Right cardiac atrium (tissue), 5 donors: ENCODE data around the gene CMKLR1. TPM values are rescaled to one million over a fixed set of nuclear protein-coding genes. Genes with fewer than 3 reads are reported as not detected.

Experiments
- ATAC-seq, 2 donors: fragments of 200-7000 bp; cut with Tn5 transposase; one replicate each; pipeline versions ENCODE4 v1.8.0 to v1.9.1; 2020; ENCODE audit warnings: moderate library complexity in 2 of 2, mild to moderate bottlenecking in 1 of 2
- DNase-seq, 3 donors: peaks; one replicate each; pipeline ENCODE4 v3.0.0-alpha.2; 2020
- H3K27ac ChIP-seq: one replicate; pipeline ENCODE4 v1.5.1; 2013; ENCODE audit warnings: mild to moderate bottlenecking, low read length, control low read depth, moderate library complexity
- H3K27me3 ChIP-seq: one replicate; pipeline ENCODE4 v1.6.1; 2013; ENCODE audit not compliant: control insufficient read depth, insufficient read depth
- H3K4me1 ChIP-seq: one replicate; pipeline ENCODE4 v1.6.1; 2013; ENCODE audit warnings: low read length; ENCODE audit not compliant: control insufficient read depth, insufficient read depth
- H3K4me3 ChIP-seq: one replicate; pipeline ENCODE4 v1.5.1; 2013; ENCODE audit warnings: low read length, control low read depth
- H3K9me3 ChIP-seq: one replicate; pipeline ENCODE4 v1.6.1; 2013; ENCODE audit warnings: low read length; ENCODE audit not compliant: control insufficient read depth
- WGBS: extraction: QIAGEN DNeasy Blood & Tissue Kit; methylation state at CpG from one replicate; pipeline ENCODE4 v1.1.7; 2013; 5-methylcytosine and 5-hydroxymethylcytosine counted together
- intact Hi-C, 4 donors: fragments of 100-400 bp; cut with DNase I; formaldehyde crosslinking; loops; one replicate each; pipeline versions ENCODE4 v1.11.0 to v1.14.0; 2022 to 2023
- polyA plus RNA-seq: library from polyadenylated mRNA; stranded (reverse); fragments of 200-250 nt; gene quantifications from one replicate; pipeline ENCODE4 v1.2.3, GENCODE V29; 2013
- total RNA-seq, 4 donors: library from RNA; stranded (reverse); fragmentation: NEBNext Ultra II Directional; extraction: Animal tissue kit (Norgen Biotek cat#: 25700); gene quantifications; one replicate each; pipeline ENCODE4 v1.2.1, GENCODE V29; 2021
- donor health status: healthy with polysubstance abuse.
- donor health status: DM: no; HTN: yes; CAD: no.
- donor health status: DM: no; HTN: no; CAD: no.
- donor health status: DM: no; HTN: yes; CAD: no; lungs with severe emphysema.
- donor health status: DM: yes; HTN: yes; CAD: no.

Gene CMKLR1
- total and polyA plus RNA-seq, 5 donors, result 1.6 to 17.9 (median 7.8) TPM

DNA sequence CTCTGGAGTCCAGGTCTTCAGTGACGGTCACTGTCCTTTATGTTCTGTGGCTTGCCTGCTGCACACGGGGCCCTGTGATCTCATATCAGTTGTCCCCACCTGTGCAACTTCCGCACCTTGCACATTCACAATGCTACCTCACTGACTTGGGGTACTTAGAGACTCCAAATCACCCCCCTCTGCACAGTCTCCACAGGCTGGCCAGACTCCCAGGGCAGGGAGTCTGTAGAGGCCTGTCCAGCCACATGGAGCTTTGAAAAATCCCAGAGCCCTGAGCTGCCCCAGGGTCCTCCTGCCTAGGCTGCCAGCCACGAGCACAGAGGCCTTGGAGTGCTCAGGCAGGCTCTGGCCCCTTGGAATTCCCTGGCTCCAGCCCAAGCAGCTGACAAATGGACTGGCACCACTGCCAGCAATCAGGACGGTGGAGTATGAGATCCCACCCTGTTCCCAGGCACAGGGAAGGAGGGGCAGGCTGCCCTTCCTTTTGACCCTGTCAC is 26.4 kb downstream of the CMKLR1 start:
- Histone ChIP-seq H3K27me3 (no peaks in the 10 kb centered on the region), H3K4me3 (no peak overlapping the region), H3K9me3 (no peaks in the 10 kb centered on the region), H3K27ac (peak overlapping the region; percentile 45), H3K4me1 (peaks cover 15% of the 10 kb centered on the region)
- DNase-seq, result peak; percentile 78 to 87 (median 86)
- peak; percentile 81 for ATAC-seq
- WGBS, result 44% methylated on average over 5 of the region's 5 CpGs
- intact Hi-C loops, result no loop called here

DNA sequence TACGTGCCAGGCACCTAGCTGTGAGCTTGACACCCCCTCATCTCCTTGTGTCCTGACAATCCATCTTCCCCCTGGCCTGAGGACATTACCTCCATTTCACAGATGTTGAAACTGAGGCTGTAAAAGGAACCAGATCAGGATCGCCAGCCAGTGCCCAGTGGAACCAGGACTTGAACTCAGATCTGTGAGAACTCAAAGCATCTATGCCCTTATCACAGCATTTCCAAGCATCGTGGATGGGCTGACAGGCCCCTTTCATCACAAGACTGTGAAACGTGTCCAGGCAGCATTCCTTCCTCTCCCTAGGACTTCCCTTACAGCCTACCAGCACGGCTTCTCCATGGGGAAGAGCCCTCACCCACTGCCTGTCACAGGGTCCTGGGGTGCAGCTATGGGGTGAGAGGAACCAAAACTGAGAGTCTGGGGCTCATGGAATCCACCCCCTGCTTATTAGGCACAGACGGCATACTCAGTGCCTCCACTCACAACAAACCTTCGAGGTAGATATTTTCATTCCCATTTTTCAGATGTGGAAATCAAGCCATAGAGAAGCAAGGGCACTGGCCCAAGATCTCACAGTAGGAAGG is 26.9 kb downstream of the CMKLR1 start:
- ATAC-seq, result no peak
- H3K9me3 ChIP-seq, result no peaks in the 10 kb centered on the region
- no peak for DNase-seq
- no peak overlapping the region for H3K4me3 ChIP-seq
- intact Hi-C loops, result no loop called here
- H3K4me1 ChIP-seq, result peaks cover 15% of the 10 kb centered on the region
- 69% methylated on average over 7 of the region's 7 CpGs for WGBS
- H3K27ac ChIP-seq, result no peak overlapping the region
- H3K27me3 ChIP-seq, result no peaks in the 10 kb centered on the region

DNA sequence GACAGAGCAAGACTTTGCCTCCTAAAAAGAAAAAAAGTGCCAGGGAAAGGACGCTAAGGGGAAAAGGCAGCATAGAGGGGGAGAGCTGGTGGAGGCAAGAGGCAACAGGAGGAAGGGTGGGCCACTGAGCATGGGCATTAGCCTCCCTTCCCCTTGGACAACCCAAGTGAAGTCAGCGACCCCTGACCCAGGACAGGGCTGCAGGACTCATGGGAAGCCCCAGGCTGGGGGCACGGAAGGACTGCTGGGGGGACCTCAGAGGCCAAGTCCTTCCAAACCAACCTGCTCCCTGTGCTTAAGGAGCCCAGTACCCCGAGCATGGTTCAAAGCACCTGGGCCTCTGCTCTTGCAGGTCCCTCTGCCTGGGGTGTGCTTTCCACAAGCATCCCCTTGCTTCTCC is 27.5 kb downstream of the CMKLR1 start:
- Histone ChIP-seq H3K9me3 (no peaks in the 10 kb centered on the region), H3K4me3 (no peak overlapping the region), H3K27me3 (no peaks in the 10 kb centered on the region), H3K4me1 (peaks cover 19% of the 10 kb centered on the region), H3K27ac (no peak overlapping the region)
- DNase-seq, result no peak
- 90% methylated on average over 4 of the region's 4 CpGs for WGBS
- no peak for ATAC-seq
- intact Hi-C loops, result no loop called here

DNA sequence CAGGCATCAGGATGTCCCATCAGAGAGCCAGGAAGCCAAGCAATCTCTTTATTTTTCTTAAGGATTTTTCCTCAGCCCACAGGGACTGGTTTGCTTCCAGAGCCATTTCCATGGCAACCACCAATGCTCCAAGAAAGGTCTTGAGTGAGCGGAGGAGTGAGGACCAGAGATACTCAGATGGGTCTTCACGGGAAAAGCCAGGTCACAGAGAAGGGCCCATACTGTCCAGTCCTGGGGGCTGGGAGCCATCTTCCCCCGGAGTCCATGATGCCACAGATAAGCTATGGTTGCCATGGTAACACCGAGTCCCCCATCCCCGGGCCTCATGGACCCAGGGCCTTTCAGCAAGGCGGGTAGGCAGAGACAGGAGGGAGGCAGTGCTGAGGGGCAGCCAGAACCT is 28.6 kb downstream of the CMKLR1 start:
- H3K9me3 ChIP-seq, result no peaks in the 10 kb centered on the region
- no peak overlapping the region for H3K4me3 ChIP-seq
- WGBS, result 44% methylated on average over 6 of the region's 6 CpGs
- H3K27ac ChIP-seq, result no peak overlapping the region
- H3K4me1 ChIP-seq, result peaks cover 23% of the 10 kb centered on the region
- no peak for DNase-seq
- H3K27me3 ChIP-seq, result no peaks in the 10 kb centered on the region
- intact Hi-C loops, result no loop called here
- no peak for ATAC-seq

DNA sequence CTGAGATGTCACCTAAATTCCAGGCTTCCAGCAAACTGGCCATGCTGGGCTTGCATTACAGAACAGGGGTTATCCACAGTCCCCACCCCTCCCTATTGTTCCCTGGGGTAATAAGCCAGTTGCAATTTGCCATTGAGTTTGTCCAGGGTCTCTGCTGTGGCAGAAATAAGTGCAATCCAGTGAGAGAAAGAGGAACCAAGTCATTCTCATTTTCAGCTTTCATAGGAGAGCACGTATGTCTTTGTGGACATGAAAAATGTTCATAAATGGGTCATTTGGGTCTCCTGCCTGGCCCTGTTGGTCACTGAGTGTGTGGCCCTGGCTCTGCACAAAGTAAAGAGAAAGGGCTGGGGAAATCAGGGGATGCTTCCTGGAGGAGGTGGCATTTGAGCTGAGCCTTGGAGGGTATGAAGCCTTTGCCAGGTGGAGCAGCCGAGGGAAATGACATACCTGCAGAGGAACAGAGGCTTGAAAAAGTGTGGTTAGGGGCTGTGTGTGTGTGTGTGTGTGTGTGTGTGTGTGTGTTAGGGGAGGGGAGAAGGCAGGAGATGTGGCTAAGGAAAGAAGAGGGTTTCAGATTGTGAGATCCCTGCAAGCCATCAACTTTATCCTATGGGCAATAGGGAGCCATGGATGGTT is 29.3 kb downstream of the CMKLR1 start:
- Histone ChIP-seq H3K4me3 (no peak overlapping the region), H3K9me3 (no peaks in the 10 kb centered on the region), H3K27me3 (no peaks in the 10 kb centered on the region), H3K27ac (no peak overlapping the region), H3K4me1 (peaks cover 29% of the 10 kb centered on the region)
- intact Hi-C loops, result no loop called here
- no peak for ATAC-seq
- no peak for DNase-seq
- 79% methylated on average over 2 of the region's 2 CpGs for WGBS

DNA sequence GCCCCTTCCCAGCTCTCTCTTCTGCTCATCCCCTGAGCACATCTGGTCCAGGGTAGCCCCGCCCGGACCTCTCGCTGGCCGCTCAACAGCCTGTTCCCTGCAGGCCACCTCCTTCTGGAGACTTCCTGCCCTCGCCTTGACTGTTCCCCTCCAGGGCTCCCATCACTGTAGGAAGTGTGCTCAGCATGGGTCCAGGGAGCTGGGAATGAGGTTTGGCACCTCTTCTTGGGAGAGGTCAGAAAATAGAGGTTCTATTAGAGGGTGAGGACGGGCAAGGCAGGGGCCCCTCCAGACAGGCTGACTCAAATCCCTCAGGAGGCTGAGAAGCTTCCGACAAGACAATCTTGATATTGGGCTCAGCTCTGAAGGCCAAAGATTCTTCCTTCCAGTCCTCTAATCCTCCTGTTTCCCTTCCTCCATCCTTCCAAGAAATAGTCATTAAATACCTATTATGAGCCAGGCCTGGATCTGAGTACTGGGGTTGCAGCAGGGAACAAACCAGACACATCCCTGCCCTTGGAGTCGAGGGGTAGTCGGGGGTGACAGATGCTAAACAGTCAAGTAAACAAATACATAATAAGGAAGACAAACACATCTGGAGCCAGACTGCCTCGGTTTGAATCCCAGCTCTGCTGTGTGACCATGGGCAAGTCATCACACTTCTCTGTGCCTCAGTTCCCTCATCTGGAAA is 30.6 kb downstream of the CMKLR1 start:
- H3K27me3 ChIP-seq, result no peaks in the 10 kb centered on the region
- DNase-seq, result no peak
- no peak overlapping the region for H3K27ac ChIP-seq
- H3K4me3 ChIP-seq, result no peak overlapping the region
- peaks cover 39% of the 10 kb centered on the region for H3K4me1 ChIP-seq
- 63% methylated on average over 10 of the region's 10 CpGs for WGBS
- no peaks in the 10 kb centered on the region for H3K9me3 ChIP-seq
- ATAC-seq, result no peak
- intact Hi-C loops, result no loop called here

DNA sequence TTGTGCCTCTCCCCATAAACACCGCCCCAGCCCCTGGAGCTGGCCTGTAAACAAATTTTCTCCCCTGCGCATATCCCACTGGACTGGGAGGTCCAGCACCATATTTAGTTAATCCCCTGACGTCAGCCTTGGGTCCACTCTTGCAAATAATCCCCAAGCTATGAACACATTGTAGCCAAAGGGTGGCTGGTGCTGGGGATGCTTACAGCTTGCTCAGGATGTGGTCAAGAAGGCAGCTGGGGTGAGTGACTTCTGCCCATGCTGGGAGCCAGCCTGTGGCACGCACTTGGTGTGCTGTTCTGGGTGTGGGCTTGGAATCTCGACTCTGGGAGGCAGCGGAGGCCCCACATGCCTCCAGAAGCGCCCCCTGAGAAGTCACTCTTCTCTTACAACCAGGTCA is 32.1 kb downstream of the CMKLR1 start:
- Histone ChIP-seq H3K4me3 (no peak overlapping the region), H3K27ac (no peak overlapping the region), H3K27me3 (no peaks in the 10 kb centered on the region), H3K4me1 (peaks cover 32% of the 10 kb centered on the region), H3K9me3 (no peaks in the 10 kb centered on the region)
- WGBS, result 87% methylated on average over 7 of the region's 7 CpGs
- ATAC-seq (no peak), DNase-seq (no peak)
- intact Hi-C loops, result no loop called here

DNA sequence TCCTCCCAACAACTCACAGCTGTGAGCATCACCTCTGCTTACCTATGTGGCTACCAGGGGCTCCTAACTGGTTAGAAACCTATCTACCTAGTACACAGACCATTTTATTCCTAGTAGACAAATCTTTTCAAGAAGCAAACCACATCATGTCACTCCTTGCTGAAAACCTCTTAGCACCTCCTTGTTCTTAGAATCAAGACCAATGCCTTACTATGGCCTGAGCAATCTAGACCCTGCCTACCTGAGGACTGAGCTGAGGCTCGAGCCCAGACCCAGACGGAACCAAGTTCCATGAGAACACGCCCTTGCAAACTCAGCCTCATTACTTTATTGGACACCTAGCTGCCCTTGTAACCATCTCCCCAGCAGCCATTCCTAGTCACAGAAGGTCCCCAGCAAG is 32.6 kb downstream of the CMKLR1 start:
- WGBS, result 95% methylated on average over 3 of the region's 3 CpGs
- Histone ChIP-seq H3K4me1 (peaks cover 32% of the 10 kb centered on the region), H3K27me3 (no peaks in the 10 kb centered on the region), H3K27ac (peak overlapping the region; percentile 85), H3K4me3 (no peak overlapping the region), H3K9me3 (no peaks in the 10 kb centered on the region)
- intact Hi-C loops, result no loop called here
- DNase-seq, result no peak
- no peak for ATAC-seq

DNA sequence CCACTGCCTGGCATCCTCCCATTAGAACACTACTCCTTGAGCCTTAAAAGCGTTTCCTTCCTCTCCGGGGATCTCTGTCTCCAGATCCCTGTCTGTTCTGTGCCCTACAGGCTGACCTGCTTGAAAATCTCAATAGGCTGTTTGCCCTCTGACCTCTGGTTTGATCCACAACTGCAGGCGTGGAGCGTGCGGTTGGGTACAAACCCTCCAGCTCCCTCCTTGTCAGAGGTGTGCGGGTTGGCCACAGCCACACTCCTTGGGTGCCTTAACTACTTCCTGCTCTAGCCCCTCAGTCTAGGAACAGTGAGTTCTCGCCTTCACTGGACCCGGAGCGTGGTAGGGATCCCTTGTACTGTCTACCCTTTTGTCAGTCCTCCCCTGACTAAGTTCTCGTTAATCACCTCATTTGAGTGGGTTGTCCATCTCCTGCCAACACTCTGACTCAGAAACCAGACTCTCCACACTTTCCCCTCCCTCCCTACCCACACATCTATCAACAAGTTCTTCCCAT is 33.1 kb downstream of the CMKLR1 start:
- H3K27me3 ChIP-seq, result no peaks in the 10 kb centered on the region
- peak; percentile 37 to 72 (median 63) for DNase-seq
- intact Hi-C loops, result no loop called here
- H3K27ac ChIP-seq, result peak overlapping the region; percentile 85
- H3K9me3 ChIP-seq, result no peaks in the 10 kb centered on the region
- H3K4me3 ChIP-seq, result no peak overlapping the region
- 33% methylated on average over 10 of the region's 10 CpGs for WGBS
- H3K4me1 ChIP-seq, result peaks cover 32% of the 10 kb centered on the region
- peak; percentile 3 to 38 for ATAC-seq

DNA sequence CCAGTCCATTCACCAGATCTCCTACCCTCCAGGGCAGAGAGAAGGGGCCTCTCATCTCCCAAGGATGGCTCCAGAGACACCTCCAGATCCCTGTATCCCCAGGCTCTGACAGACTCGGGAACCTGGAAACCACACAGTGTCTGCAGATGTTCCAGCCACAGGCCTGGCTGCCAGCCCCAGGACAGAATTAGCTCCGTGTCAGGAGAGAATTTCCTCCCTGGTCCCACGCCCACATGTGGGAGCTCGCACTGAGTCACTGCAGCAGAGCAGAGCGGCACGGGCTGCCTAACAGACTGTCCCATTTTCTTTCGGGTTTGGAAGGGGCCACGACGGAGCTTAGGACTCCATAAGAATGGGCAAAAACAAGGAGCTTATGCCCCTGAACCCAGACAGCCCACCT is 33.6 kb downstream of the CMKLR1 start:
- H3K9me3 ChIP-seq, result no peaks in the 10 kb centered on the region
- H3K27me3 ChIP-seq, result no peaks in the 10 kb centered on the region
- 6% methylated on average over 9 of the region's 9 CpGs for WGBS
- DNase-seq (peak; percentile 94 to 97 (median 94)), ATAC-seq (peak; percentile 84 to 88)
- peak overlapping the region; percentile 85 for H3K27ac ChIP-seq
- peaks cover 32% of the 10 kb centered on the region for H3K4me1 ChIP-seq
- H3K4me3 ChIP-seq, result no peak overlapping the region
- intact Hi-C loops, result no loop called here

DNA sequence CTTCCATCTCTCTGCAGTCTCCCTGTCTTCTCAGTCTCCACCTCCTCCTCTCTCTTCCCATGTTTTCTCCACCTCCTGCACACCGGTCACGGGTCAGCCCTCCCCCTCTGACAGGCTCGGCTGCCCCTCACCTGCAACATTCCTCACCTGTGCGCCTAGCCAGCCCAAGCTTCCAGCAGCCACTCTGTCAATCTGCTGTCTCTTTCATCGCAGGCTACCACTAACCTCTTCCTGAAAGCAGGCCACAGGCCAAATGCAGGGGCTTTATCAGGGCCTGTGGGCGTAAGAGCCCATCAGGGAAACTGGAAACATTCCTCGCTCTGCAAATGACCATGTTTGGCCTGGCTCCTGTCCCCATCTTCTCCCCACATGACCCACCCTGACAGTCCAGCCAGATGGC is 34.5 kb downstream of the CMKLR1 start:
- H3K4me3 ChIP-seq, result no peak overlapping the region
- peak overlapping the region; percentile 85 for H3K27ac ChIP-seq
- ATAC-seq (peak in 1 of 2 donors; percentile 9), DNase-seq (peak in 2 of 3 donors; percentile 53 to 77)
- H3K4me1 ChIP-seq, result peaks cover 32% of the 10 kb centered on the region
- 34% methylated on average over 7 of the region's 7 CpGs for WGBS
- no peaks in the 10 kb centered on the region for H3K27me3 ChIP-seq
- no peaks in the 10 kb centered on the region for H3K9me3 ChIP-seq
- intact Hi-C loops, result no loop called here
